ENCODE measurements around the gene ZNF729.
"Not testable (repeated sequence)": the region's sequence is repeated elsewhere in the genome, so short reads cannot be mapped to it uniquely, and the experiment has no call there.

ZNF729 gene

GRCh38 chr19:22263121-22263520, 23.1 kb upstream of the ZNF729 start:
- CTCF ChIA-PET: no interaction called here
- no peak for TF ChIP-seq CTCF (IDR thresholded peaks at IDR 0.05; ENCODE audit: insufficient read depth, low read length, missing control alignments)
- H3K4me3 ChIP-seq (ENCODE audit: low read depth, low read length): no peak overlapping the region
- POLR2A ChIA-PET: no interaction called here
- no peak for DNase-seq (ENCODE audit: low read depth, low spot score)

- DNase-seq (ENCODE audit: low read depth, low spot score); H3K4me3 ChIP-seq (ENCODE audit: low read depth, low read length); CTCF ChIA-PET; POLR2A ChIA-PET: not testable (repeated sequence)
Observed at GRCh38 chr19:22321554-22321953, 35.3 kb downstream of the ZNF729 start.

- no peak for TF ChIP-seq CTCF (IDR thresholded peaks at IDR 0.05; ENCODE audit: insufficient read depth, low read length, missing control alignments)
- no peak overlapping the region for H3K4me3 ChIP-seq (ENCODE audit: low read depth, low read length)
- ChIA-PET CTCF (no interaction called here), POLR2A (no interaction called here)
- DNase-seq (ENCODE audit: low read depth, low spot score): no peak
Observed at GRCh38 chr19:22326219-22326618, 40.0 kb downstream of the ZNF729 start.

DNA sequence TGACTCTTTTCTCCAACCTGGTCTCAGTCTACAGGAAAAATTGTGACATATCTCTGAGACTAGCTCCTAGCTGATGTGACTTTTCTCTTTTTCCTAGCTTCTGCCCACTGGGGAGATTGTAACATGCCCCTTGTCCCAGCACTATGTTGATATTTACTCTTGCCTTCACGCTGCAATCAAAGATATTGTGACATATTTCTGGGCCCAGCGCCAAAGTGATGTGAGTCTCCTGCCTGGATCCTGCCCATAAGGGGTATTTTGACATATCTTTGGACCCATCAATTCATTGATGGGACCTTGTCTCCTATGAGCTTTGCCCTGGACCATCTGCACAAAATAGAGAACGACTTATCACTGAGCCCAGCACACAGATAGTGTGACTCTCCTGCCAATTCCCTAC, 41.1 kb downstream of the ZNF729 start:
- DNase-seq (ENCODE audit: low read depth, low spot score): no peak
- TF ChIP-seq CTCF (IDR thresholded peaks at IDR 0.05; ENCODE audit: insufficient read depth, low read length, missing control alignments): no peak
- H3K4me3 ChIP-seq (ENCODE audit: low read depth, low read length): no peak overlapping the region
- CTCF ChIA-PET: no interaction called here
- POLR2A ChIA-PET: no interaction called here

GRCh38 chr19:22331521-22331920, 45.3 kb downstream of the ZNF729 start:
- no peak for DNase-seq (ENCODE audit: low read depth, low spot score)
- CTCF ChIA-PET: no interaction called here
- H3K4me3 ChIP-seq (ENCODE audit: low read depth, low read length): no peak overlapping the region
- no peak for TF ChIP-seq CTCF (IDR thresholded peaks at IDR 0.05; ENCODE audit: insufficient read depth, low read length, missing control alignments)
- POLR2A ChIA-PET: no interaction called here

DNA sequence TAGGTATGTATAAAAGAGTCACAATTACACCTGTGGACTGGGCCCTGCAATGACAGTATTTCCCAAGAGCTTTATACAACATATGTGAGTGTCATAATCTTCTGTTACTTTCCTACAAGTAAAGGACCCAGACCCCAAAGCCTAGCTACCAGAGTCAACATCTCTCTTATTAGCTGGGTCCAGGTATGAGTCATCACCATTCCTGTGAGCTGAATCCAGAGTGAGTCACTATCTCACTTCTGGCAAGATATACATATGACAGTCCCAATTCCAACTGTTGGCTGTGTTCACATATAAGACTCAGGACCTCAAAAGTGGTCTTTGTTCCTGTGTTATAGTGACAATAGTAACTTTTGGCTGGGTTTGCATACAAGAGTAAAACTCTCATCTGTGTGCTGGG, 46.7 kb downstream of the ZNF729 start:
- CTCF ChIA-PET: no interaction called here
- no peak for DNase-seq (ENCODE audit: low read depth, low spot score)

More for the DNA sequence above, 46.7 kb downstream of the ZNF729 start:
- no peak for TF ChIP-seq CTCF (IDR thresholded peaks at IDR 0.05; ENCODE audit: insufficient read depth, low read length, missing control alignments)
- no peak overlapping the region for H3K4me3 ChIP-seq (ENCODE audit: low read depth, low read length)
- POLR2A ChIA-PET: no interaction called here
